HG03439 (cell line): Measurements from ENCODE around the gene TMEM209.
"Not testable (repeated sequence)": the region's sequence is repeated elsewhere in the genome, so short reads cannot be mapped to it uniquely, and the experiment has no call there.

Source experiments
- ATAC-seq: cut with Tn5 transposase; IDR thresholded peaks from one replicate; pipeline ENCODE4 v1.9.1; 2021; ENCODE audit warnings: mild to moderate bottlenecking, moderate library complexity; ENCODE audit not compliant: unreplicated experiment

TMEM209 gene

GRCh38 chr7:130129011-130129411, 76.2 kb downstream of the TMEM209 start:
- ATAC-seq = no peak

- no peak for ATAC-seq
Observed at GRCh38 chr7:130127821-130128317, 77.3 kb downstream of the TMEM209 start.

GRCh38 chr7:130127404-130127803, 77.8 kb downstream of the TMEM209 start:
- no peak for ATAC-seq

GRCh38 chr7:130126840-130127239, 78.4 kb downstream of the TMEM209 start:
- ATAC-seq = not testable (repeated sequence)

GRCh38 chr7:130124711-130125110, 80.5 kb downstream of the TMEM209 start:
- ATAC-seq = no peak

- no peak for ATAC-seq
Observed at GRCh38 chr7:130123501-130123900, 81.7 kb downstream of the TMEM209 start.

GRCh38 chr7:130118801-130119200, 86.4 kb downstream of the TMEM209 start:
- ATAC-seq = no peak

- no peak for ATAC-seq
Observed at GRCh38 chr7:130118294-130118693, 86.9 kb downstream of the TMEM209 start.

GRCh38 chr7:130114776-130115175, 90.4 kb downstream of the TMEM209 start:
- ATAC-seq = no peak
